Midbrain (tissue), 1 donor: ENCODE results near the gene SEMA6D.

ENCODE experiments used
- DNase-seq: peaks from one replicate; lab custom pipeline; 2025; lab: John Stamatoyannopoulos, UW

SEMA6D gene

GRCh38 chr15:47717036-47717612 lies at the start of gene SEMA6D:
TSS of gene SEMA6D (plus strand) at chr15:47717505. CDS start at chr15:47759799, 42,294 bp downstream.
- DNase-seq: peak; percentile 84

DNA sequence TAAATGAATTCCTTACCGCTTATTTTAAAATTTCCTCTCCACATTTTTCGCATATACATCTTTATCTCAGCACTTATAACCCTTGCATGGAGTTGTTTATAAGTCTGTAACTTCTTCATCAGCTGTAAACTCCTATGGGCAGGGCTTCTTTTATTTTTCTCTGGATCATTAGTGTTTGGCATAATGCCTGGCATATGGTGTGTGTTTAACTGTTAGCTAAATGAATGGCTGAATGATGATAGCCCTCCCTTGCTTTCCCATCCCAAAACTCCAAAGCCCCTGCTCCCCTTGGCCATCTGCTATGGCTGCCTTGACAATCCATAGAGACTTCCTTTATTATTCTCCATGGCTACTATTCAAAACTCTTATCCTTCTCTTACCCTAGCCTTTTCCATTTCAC lies 48.1 kb upstream of the SEMA6D start:
- no peak for DNase-seq

GRCh38 chr15:47670365-47670764 lies 46.9 kb upstream of the SEMA6D start:
- DNase-seq: no peak

GRCh38 chr15:47673232-47673761 lies 44.0 kb upstream of the SEMA6D start:
- DNase-seq: no peak

- DNase-seq: no peak
These were observed 42.6 kb upstream of the SEMA6D start for GRCh38 chr15:47674586-47675232.

DNA sequence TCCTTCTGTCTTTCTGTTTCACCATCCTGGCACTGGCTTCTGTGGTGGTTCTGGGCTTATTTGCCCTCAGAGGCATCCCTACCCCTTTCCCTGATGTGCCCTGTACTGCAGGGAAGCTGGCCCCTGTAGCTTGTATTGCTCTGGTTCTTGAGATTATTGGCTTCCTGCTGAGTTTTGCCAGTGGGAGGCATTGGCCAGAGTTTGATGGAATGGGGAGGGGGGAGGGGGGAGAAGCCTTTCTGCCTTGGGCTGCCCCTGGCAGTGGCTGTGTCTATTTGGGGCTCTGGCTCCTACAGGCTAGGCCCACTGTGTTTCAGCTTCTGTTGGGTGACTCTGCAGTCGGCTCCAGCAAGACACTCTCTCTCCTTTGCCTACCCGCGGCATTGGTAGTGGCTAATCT lies 41.6 kb upstream of the SEMA6D start:
- no peak for DNase-seq

DNA sequence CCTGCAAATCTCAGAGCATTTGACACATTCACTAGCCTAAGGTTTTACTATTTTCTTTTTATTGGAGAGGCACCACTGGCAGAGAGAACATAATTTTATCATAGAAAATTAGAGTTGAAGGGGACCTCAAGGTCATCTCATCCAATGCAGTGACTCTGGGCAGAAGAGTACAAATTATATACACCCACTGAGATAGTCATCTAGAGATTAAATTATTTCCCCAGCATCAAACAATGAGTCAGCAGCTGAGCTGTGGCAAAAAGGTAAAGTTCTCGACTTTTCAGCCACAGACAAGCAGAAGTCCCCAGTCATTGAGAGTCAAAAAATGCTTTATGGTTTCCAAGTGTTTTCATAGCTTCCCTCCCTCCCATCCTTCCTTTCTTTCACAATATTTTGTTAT lies 39.3 kb upstream of the SEMA6D start:
- DNase-seq: no peak

DNA sequence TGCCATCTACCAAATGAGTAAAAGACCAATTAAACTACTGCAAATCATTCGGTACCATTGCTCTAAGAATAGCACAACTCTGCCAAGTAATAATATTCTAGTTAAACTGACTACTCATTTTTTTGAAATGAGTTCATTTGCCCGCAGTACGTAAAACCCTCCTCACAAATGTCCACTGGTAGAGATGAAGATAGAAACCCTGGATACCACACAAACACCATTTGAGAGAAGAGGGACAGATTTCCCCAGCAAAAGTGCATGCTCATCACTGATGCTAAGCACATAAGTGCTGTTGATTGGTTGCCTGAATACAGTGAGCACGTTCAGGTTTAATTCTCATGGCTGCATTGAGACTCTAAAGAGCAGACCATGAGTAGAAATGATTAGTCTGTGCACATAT lies 34.6 kb upstream of the SEMA6D start:
- DNase-seq: no peak

DNA sequence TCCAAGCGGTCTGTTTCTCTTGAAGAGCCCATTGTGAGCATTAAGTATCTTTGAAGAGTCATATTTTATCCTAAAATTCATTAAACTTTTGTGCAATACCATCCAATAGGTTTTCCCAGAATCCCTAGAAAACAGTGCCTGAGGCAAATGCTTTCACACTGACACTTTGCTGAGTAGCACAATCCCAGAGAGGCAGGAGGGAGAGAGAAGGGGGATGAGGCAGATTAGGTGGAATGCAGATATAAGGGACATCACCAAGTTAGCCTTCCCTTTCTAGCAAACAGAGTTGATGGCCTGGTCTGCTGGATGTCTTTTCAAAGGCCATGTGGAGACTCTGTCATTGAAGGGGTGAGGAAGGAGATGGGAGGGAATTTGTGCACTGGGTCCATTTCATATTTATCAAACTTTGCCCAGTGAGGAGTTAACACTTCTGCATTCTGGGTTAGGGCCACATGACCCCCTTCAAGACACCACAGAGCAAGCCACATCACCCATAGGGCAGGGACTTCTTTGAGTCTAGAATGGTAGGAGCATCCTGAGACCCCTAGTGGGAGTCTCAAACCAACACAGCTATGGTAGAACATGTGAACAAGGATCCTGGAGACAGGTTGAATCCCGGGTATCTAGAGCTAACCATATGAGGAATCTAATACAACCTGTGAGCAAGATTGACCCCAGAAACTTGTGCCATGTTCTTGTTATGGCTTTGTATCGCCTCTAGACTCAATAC lies 32.0 kb upstream of the SEMA6D start:
- DNase-seq: no peak

DNA sequence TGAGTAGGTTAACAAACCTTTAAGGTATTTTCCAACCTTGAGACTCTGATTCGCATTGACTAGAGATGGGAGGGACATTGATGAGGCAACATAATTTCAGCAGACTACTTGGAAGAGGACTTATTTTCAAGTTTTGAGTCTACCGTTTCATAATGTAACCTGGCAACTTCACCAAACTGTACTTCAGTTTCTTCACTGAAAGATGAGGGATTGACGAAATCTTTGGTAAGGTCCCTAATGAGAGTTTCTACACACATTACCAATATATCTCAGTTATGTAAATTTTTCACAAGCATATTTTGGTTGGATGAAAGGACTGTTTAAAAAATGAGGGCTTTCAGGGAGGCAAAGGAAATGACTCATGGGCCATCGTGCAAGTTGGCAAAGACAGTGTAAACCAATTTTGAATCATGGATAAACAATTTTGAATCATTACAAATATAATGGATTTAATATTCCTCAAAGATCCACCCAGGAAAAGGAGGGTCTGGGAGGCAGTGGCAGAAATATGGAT lies 28.7 kb upstream of the SEMA6D start:
- no peak for DNase-seq

GRCh38 chr15:47689660-47690059 lies 27.6 kb upstream of the SEMA6D start:
- no peak for DNase-seq

- DNase-seq: peak; percentile 6
These were observed 25.4 kb upstream of the SEMA6D start for GRCh38 chr15:47691882-47692281.

GRCh38 chr15:47696351-47696750 lies 21.0 kb upstream of the SEMA6D start:
- no peak for DNase-seq

- DNase-seq: no peak
These were observed 11.9 kb upstream of the SEMA6D start for GRCh38 chr15:47705281-47705997.

DNA sequence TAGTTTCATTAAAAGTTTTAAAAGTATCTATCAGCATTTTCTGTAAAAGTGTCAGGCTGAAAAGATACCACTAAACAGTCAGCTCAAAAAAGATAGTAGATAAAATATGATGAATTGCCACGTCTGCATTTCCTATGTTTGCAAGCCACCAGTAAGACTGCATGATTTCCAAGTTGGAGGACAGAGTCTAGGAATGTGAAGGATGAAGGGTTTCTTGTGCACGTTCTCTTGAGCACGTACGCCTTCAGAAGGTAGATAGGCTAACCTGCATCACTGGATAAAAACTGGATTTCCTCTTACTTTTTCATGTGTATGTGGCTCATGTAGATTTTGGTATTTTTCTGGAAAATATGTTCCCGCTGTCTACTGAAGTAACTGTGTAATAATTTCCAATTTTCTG lies 9.9 kb upstream of the SEMA6D start:
- DNase-seq: no peak

DNA sequence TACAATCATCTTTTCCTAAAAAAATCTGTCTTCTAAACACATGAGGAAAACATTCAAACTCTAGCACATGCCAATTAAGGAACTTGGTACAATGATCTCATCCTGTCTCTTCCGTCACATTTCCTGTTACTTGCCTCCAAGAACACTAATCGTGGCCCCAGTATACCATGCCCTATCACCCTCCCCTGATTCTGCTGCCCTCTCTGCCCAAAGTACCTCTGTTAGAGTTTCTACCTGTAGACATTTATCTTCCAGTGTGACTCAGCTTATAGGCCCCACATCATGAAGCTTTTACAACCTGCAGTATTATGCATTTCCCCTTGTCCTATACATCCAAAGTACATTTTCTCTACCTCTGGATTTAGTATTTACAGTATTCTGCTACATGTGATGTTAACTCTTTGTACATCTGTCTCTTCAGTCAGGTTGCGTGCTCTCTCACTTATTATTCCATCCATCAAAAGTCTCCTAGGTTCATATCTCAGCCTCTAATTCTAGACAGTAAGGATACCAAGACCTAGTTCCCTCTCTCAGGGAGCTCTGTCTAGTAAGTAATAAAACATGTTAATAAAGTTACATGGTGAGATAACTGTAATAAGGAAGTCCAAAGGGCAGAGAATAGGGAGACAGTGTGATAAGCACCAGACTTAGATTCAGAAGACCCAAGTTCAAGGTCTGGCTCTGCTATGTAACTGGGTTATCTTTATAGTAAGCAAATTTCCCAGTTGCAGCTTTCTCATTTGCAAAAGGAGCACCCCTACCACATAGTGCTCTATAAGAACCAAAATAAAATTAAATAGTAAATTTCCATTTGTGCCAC lies 8.9 kb upstream of the SEMA6D start:
- DNase-seq: no peak

GRCh38 chr15:47711655-47712054 lies 5.7 kb upstream of the SEMA6D start:
- peak; percentile 39 for DNase-seq

DNA sequence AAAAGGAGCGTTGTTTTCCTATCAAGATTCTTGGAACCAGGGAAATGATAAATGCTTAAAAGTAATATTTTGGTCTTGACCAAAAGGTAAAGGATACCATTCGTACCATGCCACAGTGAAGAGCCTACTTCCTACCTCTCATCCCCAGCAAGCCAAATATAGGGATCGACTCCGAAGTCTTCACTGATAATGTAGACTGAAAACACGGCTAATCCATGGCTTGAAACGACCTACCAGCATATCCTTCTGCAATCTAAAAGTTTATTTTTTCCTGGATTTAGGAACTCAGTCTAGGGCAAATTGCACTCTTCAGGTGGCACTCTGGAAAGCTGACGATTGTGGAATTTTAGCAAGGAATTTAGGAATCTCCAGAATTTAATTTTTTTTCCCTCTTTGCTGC lies 1.9 kb upstream of the SEMA6D start:
- DNase-seq: no peak

GRCh38 chr15:47715856-47716445 lies 1.4 kb upstream of the SEMA6D start:
- DNase-seq: peak; percentile 81

GRCh38 chr15:47716516-47716915 lies 789 bp upstream of the SEMA6D start:
- no peak for DNase-seq
